NCI-H2107 treated with DMSO at 0.1 percent for 48 hours (cell line): ENCODE measurements around the gene PTGDS.

Experiments used
- DNase-seq: peaks from one replicate; lab custom pipeline; 2025; ENCODE audit not compliant: unreplicated experiment; lab: John Stamatoyannopoulos, UW

Gene PTGDS

DNA sequence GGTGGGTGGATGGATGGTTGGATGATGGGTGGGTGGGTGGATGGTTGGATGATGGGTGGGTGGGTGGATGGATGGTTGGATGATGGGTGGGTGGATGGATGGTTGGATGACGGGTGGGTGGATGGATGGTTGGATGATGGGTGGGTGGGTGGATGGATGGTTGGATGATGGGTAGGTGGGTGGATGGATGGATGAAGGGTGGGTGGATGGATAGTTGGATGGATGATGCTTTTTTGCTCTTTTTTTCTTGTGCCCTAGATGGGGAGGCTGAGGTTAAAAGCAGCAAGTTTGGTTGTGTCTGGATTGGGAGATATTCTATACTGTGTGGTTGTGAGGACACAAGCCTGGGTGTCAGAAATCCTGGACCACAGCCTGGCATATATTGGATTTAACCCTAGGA, 19.8 kb upstream of the PTGDS start:
- no peak for DNase-seq

DNA sequence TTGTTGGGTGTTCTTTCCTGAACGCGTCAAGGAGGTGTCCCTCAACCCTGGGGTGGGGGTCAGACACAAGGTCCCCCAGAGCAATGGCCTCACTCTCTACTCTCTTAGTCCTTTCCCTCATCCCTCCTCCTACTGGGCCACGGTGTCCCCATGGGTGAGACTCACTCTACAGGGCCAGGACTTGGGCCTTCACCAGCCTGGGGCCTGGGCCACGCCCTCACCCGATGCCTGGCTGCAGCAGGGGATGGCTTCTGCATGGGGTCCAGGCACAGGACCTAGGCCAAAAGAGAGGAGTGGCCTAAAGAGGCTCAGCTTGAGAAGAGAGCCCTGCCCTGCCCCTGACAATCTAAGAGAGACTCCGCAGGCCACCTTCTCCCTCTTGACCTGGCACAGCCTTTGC, 19.4 kb upstream of the PTGDS start:
- DNase-seq = no peak

DNA sequence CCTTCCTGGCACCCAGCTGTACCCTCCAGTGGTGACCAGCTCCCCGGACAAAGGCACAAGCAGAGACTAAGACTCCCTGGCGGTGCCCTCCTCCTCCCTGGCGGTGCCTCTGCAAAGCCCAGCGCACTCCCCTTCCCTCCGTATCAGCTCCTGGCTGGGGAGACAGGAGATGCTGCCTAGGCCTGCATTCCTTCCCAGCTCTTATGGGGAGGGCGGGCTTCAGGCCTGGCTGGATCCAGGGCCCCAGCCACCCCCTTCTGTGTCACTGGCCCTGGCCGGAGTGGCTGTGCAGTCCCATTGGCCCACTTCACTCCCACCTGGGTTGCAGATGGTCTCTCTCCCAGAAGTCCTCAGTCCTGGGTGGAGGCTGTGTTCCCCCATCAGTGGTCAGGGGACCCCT, 18.8 kb upstream of the PTGDS start:
- no peak for DNase-seq

DNA sequence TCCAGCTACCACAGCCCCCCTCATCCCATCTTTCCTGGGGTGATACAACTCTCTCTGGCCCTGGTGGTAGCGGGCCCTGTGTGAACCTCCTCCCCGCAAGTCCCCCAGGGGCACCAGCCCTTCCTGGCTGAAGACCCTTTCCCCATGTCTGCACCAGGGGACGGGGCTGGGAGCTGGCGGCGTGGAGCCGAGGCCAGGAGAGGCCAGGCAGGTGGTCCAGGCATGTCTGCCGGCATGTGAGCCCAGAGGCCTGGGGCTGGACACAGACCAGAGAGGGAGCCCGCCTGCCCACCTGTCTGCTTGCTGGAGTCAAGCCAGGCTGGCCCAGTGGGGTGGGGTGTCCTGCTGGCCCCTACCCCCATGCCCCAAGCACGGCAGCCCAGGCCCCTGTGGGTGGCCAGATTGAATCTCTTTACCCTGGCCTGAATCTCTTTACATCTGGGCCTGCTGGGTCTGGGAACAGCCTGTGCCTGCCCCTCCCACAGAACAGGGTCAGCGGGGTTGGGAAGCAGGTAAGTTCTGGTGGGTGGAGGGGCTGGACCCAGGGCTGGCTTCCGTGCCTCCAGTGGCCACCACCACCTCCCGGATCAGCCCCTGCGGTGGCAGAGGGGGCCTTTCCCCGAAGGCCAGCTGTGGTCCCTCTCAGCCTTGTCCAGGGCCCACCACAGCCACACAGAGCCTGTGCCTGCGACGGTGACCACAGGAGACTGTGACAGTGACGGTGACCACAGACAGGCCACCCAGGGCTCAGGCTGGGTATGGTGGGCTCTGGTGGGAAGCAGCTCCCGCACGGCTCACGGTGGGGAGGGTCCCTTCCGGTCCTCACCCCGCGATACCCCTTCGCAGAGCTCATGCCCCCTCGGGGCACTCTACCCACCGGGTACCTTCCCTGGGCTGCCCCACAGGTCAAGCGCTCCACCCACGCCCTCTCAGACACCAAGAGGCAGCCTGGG, 18.1 kb upstream of the PTGDS start:
- DNase-seq = no peak

DNA sequence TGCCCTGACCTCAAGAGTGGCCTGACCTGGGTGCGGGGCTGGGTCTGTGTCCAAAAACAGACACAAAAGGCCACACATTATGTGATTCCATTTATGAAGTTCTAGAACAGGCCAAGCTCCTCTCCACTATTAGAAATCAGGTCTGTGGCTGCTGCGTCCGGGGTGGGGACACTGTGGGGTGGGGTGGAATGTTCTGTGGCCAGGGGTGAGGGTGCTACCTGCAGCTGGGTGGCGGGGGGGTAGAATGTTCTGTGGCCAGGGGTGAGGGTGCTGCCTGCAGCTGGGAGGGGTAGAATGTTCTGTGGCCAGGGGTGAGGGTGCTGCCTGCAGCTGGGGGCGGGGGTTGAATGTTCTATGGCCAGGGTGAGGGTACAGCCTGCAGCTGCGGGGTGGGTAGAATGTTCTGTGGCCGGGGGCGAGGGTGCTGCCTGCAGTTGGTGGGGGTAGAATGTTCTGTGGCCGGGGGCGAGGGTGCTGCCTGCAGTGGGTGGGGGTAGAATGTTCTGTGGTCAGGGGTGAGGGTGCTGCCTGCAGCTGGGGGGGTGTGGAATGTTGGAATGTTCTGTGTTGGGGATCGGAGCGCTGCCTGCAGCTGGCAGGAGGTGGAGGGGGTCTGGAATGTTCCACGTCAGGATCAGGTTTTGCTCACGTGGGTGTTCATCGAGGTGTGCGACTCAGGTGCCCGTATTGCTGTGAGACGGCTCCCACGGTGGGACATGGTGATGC, 16.9 kb upstream of the PTGDS start:
- DNase-seq = no peak

DNA sequence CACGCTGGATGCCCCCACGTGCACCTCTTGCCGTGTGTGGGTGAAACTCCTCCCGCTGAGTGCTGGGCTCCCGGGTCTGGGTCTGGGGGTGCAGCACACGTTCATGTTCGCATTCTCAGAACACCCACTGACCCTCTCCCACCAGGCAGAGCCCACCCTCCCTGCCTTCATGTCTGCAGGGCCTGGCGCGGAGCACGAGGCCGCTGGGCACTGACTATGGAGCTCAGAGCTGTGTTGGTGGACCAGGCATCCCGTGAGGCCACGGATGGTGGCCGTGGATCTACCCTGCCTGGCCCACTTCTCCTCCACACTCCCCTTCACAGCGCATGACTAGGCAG, 16.4 kb upstream of the PTGDS start:
- DNase-seq = no peak

DNA sequence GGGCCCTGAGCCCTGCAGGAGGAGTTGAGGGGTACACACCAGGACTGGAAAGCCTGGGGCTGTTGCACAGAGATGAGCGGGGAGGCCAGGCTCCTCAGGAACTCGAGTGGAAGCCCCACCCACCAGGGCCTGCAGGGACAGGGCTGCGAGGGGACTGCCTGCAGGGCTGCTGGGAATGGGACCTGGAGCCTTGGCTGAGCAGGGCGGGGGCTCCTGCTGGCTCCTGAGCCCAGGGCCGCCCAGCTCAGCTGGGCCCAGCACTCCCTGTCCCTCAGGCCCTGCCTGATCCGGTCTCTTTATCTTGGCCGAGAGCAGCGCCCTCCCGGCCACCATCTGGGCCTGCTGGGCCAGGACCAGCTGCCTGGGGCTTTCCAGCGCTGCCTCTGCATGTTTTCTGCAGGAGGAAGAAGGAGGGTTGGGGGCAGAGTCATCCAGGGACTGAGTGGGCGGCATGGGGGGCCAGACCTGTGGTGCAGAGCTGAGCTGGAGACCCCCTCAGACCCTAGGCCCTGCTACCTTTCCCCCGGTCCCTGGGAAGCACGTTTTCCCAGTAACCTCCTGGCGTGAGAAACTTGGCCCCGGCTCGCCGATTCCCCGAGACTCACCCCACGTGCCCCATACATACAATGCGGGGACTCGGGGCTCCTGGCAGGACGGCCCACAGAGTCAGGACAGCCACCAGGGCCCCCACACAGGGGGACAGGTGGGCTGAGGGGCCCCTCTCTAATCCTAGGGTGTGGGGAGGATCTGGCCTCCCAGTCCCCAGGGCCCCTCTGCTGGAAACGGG, 15.8 kb upstream of the PTGDS start:
- DNase-seq = no peak

DNA sequence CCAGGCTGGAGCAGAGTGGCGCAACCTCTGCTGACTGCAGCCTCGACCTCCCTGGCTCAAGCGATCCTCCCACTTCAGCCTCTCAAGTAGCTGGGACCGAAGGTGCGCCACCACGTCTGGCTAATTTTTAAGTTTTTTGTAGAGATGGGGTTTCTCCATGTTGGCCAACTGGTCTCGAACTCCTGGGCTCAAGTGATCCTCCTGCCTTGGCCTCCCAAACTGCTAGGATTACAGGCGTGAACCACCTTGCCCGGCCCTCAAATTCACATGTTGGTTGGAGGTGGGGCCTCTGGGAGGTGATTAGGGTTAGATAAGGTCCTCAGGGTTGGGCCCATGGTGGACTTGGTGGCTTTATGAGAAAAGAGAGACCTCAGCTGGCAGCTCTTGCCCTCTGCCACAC, 15.1 kb upstream of the PTGDS start:
- DNase-seq = no peak

DNA sequence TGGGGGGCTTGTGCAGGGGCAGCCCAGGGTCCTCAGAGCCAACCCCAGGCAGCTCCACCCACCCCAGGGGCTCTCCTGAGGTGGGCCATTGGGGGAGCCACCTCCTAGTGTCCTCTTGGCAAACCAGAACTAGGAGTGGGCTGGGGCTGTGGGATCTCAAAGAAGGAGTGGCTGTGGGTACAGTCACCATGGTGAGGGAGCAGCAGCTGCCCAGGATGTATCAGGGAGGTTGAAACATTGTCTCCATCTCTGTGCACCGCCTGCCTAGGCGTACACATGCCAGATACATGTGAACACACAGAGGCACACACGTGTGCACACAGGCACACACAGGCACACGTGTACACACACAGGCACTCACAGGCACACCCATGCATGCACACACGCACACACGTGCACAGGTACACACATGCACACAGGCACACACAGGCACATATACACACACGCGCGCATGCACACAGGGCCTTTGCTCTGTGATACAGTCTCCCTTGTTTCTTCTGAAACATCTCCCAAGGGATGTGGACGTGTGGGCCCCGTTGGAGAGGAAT, 14.5 kb upstream of the PTGDS start:
- DNase-seq = no peak

DNA sequence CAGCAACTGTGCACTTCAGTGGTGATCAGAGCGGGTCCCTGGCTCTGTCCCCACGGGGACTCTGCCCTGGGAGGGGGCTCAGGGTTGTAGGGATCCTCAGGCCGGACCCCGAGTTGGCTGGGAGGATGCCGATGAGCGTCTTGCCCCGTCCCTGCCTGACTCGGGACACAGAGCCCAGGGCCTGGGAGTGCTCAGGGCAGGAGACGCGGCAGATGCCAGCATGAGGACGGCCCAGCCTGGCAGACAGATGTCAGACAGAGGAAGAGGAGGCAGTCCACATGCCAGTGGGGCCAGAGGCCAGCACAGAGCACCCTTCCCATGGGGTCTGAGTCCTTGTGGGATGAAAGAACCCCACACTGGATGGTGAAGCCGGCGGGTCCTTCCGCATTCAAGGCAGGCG, 14.0 kb upstream of the PTGDS start:
- no peak for DNase-seq

DNA sequence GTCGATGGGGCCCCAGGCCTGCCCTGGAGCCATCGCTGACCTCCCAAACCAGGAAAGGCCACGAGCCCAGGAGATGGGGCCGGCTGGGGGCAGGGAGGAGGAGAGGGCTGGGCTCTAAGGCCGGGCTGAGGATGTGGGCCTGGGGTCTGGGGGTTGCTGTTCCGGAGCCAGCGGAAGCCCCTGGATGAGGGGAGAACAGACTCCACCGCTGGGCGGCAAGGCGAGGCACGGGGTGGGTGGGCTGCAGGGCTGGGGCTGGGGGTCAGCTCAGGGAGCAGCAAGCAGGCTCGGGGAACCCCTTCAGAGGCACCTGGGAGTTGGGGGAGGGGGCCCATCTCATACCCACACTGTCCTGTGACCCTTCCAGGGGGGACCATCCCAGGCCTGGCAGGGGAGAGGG, 13.6 kb upstream of the PTGDS start:
- no peak for DNase-seq

DNA sequence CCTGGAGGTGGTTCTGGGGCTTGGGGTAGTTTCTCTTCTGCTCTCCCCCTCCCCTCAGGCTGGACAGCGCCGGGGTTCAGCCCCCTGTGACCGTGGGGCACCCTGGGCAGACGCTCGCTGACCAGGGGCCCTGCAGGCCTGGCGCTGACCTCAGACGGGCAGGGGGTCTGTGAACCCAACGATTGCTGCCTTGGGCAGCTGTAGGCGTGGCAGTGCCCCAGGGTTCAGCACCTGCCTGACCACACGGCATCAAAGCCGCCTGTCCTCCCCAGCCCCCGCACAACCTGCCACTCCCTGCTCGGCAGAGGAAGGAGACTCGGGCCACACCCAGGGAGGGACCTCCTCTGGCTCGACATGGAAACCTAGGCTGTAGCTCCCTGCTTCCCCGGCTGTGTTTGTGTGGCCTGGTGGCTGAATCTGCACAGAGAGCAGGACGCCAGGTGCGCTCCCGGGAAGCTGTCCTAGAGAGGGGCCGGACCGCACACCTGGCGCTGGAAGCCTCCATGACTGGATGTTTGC, 13.1 kb upstream of the PTGDS start:
- peak; percentile 45 for DNase-seq

DNA sequence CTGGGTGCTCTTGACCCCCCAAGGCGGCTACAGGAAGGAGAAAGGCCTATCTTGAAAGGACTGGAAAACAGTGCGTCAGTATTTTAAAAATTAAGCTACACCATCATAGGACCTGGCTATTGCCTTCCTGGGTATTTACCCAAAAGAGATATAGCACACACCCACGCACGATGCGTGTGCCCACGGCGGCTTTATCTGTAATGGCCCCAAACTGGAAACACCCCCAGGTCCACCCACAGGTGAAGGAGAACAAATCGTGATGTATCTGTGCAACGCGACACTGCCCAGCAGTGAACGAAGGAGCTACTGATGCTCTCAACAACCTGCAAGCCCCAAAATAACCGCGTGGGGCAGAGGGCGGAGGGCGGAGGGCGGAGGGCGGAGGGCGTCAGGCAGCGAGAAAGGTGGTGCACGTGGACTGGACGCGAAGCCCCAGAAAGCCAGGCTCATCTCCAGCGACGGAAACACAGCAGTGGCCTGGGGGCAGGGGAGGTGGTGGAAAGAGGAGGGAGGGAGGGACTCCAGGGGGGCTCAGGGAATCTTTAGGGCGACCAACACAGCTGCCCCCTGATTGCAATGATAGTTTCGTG, 12.4 kb upstream of the PTGDS start:
- DNase-seq = no peak

DNA sequence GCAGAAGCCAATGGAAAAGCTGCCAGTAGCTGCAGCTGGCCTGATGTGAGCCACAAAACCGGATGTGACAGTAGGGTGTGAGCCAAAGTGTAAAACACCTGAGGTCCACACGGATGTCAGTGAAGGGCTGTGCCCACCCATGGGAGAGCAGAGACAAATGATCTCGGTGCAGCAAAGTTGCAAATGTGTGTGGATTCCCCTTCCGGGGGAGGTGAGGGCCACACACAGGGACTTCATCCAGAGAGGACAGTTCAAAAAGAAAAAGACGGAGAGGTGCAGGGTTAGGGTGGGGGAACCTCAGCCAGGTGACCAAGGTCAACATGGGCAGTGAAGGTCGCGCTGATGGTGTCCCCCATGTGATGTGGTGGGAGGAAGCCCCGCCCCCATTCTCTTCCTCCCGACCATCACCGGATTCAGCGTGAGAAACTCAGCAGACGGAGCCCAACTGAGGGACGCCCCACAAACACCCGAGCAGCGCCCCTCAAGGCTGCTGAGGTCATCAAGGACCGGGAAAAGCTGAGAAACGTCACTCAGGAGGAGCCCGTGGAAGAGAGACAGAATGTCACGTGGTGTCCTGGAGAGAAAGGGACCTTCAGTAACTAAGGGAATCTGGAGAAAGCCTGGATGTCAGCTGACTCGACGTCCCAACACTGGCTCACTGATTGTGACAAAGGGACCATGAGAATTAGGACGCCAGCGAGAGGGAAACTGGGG, 11.4 kb upstream of the PTGDS start:
- no peak for DNase-seq

DNA sequence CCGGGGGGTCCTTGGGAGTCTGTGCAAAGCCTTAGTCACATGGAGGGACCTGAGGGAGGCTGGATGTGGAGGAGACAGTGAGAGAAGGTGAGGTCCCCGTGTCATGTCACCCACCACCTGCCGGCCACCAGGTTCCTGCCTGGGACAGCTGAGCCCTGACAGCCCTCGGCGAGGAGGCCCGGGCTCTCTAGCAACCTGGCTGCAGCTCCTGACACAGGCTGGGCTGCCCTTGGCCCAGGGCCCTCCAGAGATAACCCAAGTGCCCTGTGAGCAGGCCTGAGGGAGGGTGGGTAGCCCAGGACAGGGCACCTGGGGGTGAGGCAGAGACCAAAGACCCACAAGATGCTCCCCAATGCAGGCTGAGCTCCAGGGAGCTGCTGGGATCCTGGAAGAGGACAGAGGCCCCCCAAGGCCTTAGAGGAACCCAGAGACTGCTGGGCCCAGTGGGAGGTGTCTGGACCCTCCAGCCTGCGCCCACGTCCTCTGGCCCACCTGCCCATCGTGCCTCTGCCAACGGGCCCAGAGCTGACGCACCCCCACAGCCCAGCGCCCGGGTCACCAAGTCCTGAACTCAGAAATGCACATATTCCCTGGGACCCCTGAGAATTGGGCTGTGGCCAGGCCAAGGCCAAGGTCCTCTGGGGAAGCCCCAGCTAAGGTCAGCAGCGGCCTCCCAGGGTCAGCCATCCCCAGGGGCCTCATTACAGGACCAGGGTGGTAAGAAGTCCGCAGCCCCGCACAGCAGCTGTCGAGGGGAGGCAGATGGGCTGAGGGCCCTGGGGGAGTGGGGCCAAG, 8.8 kb upstream of the PTGDS start:
- DNase-seq = no peak

DNA sequence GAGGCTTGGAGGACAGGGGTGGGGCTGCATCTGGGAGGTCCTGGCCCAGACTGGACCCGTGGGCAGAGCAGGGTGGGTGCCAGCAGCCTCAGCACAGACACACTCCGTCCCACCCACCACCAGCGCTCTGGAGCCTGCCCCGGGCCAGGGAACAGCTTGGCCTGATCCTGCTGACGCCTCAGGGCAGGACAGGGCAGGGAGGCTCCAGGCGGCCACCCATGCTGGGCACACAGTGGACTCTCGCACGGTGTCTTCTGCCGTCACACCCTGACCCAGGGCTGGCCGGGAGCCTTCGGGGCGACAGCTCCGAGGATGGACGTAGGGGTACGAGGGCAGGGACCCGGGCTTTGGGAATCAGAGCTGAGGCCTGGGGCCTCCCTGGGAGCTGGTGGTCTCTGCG, 8.2 kb upstream of the PTGDS start:
- no peak for DNase-seq

DNA sequence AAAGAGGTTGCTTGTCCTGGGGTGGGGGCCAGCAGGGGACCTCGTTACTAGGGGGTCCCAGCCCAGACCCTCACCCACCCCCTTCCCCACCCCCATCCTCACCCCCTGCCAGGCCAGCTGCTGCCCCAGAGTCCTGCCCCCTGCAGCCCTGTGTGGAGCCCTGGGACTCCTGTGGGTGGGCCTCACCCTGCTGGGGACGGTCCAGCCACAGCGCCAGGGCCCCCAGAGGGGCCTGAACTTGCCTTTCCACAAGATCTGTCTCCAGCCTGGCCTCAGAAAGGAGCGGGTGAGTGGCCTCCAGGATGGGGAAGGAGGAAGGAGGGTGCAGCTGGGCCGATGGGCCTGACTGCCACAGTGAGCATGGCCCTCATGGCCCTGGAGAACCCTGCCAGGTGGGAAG, 7.5 kb upstream of the PTGDS start:
- no peak for DNase-seq

DNA sequence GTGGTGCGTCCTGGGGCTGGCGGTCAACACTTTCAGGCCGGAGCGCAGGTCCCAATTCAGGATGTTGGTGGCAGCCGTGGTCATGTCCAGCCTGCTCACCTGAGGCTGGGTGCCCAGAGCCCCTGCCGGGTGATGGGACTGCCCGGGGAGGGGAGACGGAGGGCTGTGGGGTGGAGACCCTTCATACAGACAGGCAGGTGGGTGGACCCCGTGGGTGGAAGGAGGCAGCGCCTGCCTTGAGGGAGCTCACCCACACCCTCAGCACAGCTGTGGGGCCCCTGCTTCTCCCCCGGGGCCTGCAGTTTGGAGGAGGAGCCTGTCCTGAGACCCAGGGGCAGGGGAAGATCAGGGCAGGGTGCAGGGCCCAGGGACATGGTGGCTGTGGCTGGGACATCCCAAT, 6.9 kb upstream of the PTGDS start:
- DNase-seq = no peak

DNA sequence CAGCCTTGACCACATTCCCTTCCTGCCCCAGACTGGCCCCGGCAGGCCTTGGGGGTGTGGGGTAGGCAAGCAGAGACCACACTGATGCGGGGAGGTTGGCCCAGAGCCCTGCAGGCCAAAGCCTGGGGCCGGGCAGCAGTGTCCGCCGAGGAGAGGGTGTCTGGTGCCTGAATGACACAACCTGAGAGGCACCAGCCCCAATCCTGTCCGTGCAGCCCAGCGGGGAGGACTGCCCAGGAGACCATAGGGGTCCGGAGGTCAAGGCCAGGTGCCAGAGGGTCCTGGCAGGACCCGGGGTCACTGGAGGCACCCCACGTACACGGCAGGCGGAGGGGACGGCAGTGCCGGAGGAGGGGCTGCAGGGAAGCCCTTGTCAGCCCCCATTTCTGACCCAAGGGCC, 5.6 kb upstream of the PTGDS start:
- DNase-seq = no peak
